K562 (cell line): ENCODE data around the gene RABGAP1L. TPM values are rescaled to one million over a fixed set of nuclear protein-coding genes. Genes with fewer than 3 reads are reported as not detected.

Experiments used
- ATAC-seq: fragments of 200-7000 bp; cut with Tn5 transposase; 3 replicates; pipeline ENCODE4 v1.9.1; 2020; ENCODE audit warnings: moderate library complexity
- BruUV-seq: library from RNA; stranded (reverse); fragments of 400-500 nt; replicated peaks from 2 replicates; lab custom pipeline; 2021; lab: Mats Ljungman, UMichigan
- CTCF ChIA-PET: fragments of 300-600 bp; formaldehyde crosslinking; extraction: SDS; loops from one replicate; lab custom pipeline; 2021; ENCODE audit warnings: low intra/inter-chr PET ratio; lab: Yijun Ruan, JAX
- POLR2A ChIA-PET: fragments of 300-600, 350-650 bp; sonication (Branson Sonifier 250); formaldehyde crosslinking; extraction: SDS; loops from one replicate; lab custom pipeline; 2021; ENCODE audit warnings: antibody characterized with exemption, inconsistent platforms; lab: Yijun Ruan, JAX
- DNase-seq, 4 experiments: peaks; one replicate each; pipeline versions ENCODE4 v3.0.0 to v3.0.0-alpha.2; 2011 to 2018; ENCODE audit warnings: low spot score in 3 of 4, mixed read lengths in 3 of 4; ENCODE audit errors: extremely low read depth in 1 of 4
- FAIRE-seq: peaks from 2 replicates; lab custom pipeline; 2011; peaks lifted over from hg19 to GRCh38; lab: Jason Lieb, UNC
- H2AFZ ChIP-seq: 2 replicates; pipeline ENCODE4 v1.6.0; 2011; ENCODE audit warnings: low read depth, low read length, control low read depth, inconsistent platforms
- H3K27ac ChIP-seq: fragments of 200-600 bp; 3 replicates; pipeline ENCODE4 v1.8.0; 2011; ENCODE audit warnings: low read depth, mild to moderate bottlenecking, control low read depth, inconsistent platforms, low read length, moderate library complexity, mixed read lengths; ENCODE audit errors: extremely low read depth
- H3K27me3 ChIP-seq, 2 experiments: fragments of 300-600 bp in 1 of 2; 2 replicates in 1 of 2; 3 replicates in 1 of 2; pipeline versions ENCODE4 v1.6.0 to v1.8.0; 2011; ENCODE audit warnings: inconsistent platforms in 2 of 2, low read length in 2 of 2, mild to moderate bottlenecking in 1 of 2, mixed read lengths in 1 of 2, moderate library complexity in 1 of 2; ENCODE audit not compliant: control insufficient read depth in 2 of 2, insufficient read depth in 2 of 2
- H3K36me3 ChIP-seq: fragments of 300-600 bp; 3 replicates; pipeline ENCODE4 v1.8.0; 2011; ENCODE audit warnings: mild to moderate bottlenecking, low read length, inconsistent platforms; ENCODE audit not compliant: control insufficient read depth, insufficient read depth
- H3K4me1 ChIP-seq, 2 experiments: fragments of 200-600 bp in 1 of 2; replicated peaks in 1 of 2; 2 replicates in 1 of 2; 3 replicates in 1 of 2; pipeline versions ENCODE4 v1.5.1 to v1.8.0; 2011; ENCODE audit warnings: inconsistent platforms in 2 of 2, low read length in 2 of 2, mild to moderate bottlenecking in 1 of 2, mixed read lengths in 1 of 2, moderate library complexity in 1 of 2; ENCODE audit not compliant: control insufficient read depth in 2 of 2, insufficient read depth in 2 of 2
- H3K4me2 ChIP-seq: 2 replicates; pipeline ENCODE4 v1.6.1; 2011; ENCODE audit warnings: low read length, control low read depth, inconsistent platforms, mixed read lengths; ENCODE audit not compliant: insufficient read depth
- H3K4me3 ChIP-seq: fragments of 200-600 bp; sonication (generic), shearing (Covaris generic); 2 replicates; pipeline ENCODE4 v1.5.1; 2016; ENCODE audit warnings: control low read depth, inconsistent platforms
- H3K79me2 ChIP-seq: fragments of 200-600 bp; 3 replicates; pipeline ENCODE4 v1.8.0; 2011; ENCODE audit warnings: low read length, inconsistent platforms; ENCODE audit not compliant: control insufficient read depth, insufficient read depth
- H3K9ac ChIP-seq, 2 experiments: 2 replicates each; pipeline versions ENCODE4 v1.6.0 to v1.6.1; 2011; ENCODE audit warnings: low read depth in 2 of 2, low read length in 2 of 2, control low read depth in 1 of 2, inconsistent platforms in 1 of 2, mild to moderate bottlenecking in 1 of 2, mixed read lengths in 1 of 2; ENCODE audit not compliant: insufficient read depth in 1 of 2
- H3K9me1 ChIP-seq: one replicate; pipeline ENCODE4 v1.6.0; 2011; ENCODE audit warnings: inconsistent platforms, mild to moderate bottlenecking, low read length, moderate library complexity; ENCODE audit not compliant: control insufficient read depth, insufficient read depth
- H3K9me3 ChIP-seq: replicated peaks from 2 replicates; pipeline ENCODE4 v1.5.1; 2011; ENCODE audit warnings: low read depth, low read length, inconsistent platforms; ENCODE audit not compliant: control insufficient read depth, insufficient read depth
- H4K20me1 ChIP-seq: replicated peaks from 2 replicates; pipeline ENCODE4 v1.6.1; 2011; ENCODE audit warnings: low read length, inconsistent platforms, mixed read lengths; ENCODE audit not compliant: control insufficient read depth, insufficient read depth
- DPF2 ChIP-seq: fragments of 450-650 bp; IDR thresholded peaks from 2 replicates; pipeline ENCODE4 v1.6.1; 2016
- GTF2A2 ChIP-seq: IDR thresholded peaks from 2 replicates; pipeline ENCODE4 v1.6.1; 2016; ENCODE audit warnings: mild to moderate bottlenecking, missing genetic modification characterization, missing compliant biosample characterization
- LARP7 ChIP-seq: fragments of 450-650 bp; IDR thresholded peaks from 2 replicates; pipeline ENCODE4 v1.6.1; 2016
- TSC22D4 ChIP-seq: fragments of 450-650 bp; IDR thresholded peaks from 2 replicates; pipeline ENCODE4 v1.6.1; 2016; ENCODE audit warnings: missing genetic modification characterization, missing biosample characterization, control low read depth
- WHSC1 ChIP-seq: IDR thresholded peaks from one replicate; pipeline ENCODE4 v1.6.1; 2012; ENCODE audit warnings: low read length, control low read depth, inconsistent platforms
- ZC3H8 ChIP-seq: fragments of 450-650 bp; IDR thresholded peaks from 2 replicates; pipeline ENCODE4 v1.6.1; 2017
- ZNF644 ChIP-seq: fragments of 200-800 bp; sonication (Bioruptor generic); IDR thresholded peaks from 2 replicates; pipeline ENCODE4 v1.6.1; 2016; ENCODE audit warnings: low read depth, missing genetic modification characterization, missing compliant biosample characterization
- ZNF79 ChIP-seq: fragments of 250-450 bp; sonication (Bioruptor Pico); IDR thresholded peaks from 2 replicates; pipeline ENCODE4 v1.4.0; 2020; ENCODE audit warnings: low read depth, mild to moderate bottlenecking, moderate library complexity
- WGBS: fragments of 100-300 bp; shearing (Covaris generic); methylation state at CpG from one replicate; pipeline ENCODE4 v1.1.6; 2016; ENCODE audit warnings: low coverage, mixed read lengths; ENCODE audit not compliant: insufficient coverage; ENCODE audit errors: missing lambda C conversion rate; 5-methylcytosine and 5-hydroxymethylcytosine counted together
- in situ Hi-C: fragments of 300-500 bp; cut with MboI; formaldehyde crosslinking; loops from 4 replicates; pipeline ENCODE4 v1.15.0; 2018; ENCODE audit warnings: inconsistent platforms, mixed read lengths
- intact Hi-C: fragments of 100-400 bp; cut with micrococcal nuclease; formaldehyde crosslinking; loops from 2 replicates; pipeline ENCODE4 v1.14.2; 2022
- polyA plus RNA-seq, 8 experiments: library from polyadenylated mRNA; depleted of rRNA in 4 of 8; stranded (reverse) in 5 of 8; unstranded in 3 of 8; fragments of >200 nt; fragmentation: Nextera tagmentation in 2 of 8; fragmentation: Illumina TruSeq in 1 of 8; extraction: Ambion mirVana in 2 of 8; extraction: Trizol in 1 of 8; gene quantifications; 2 replicates each; pipeline versions ENCODE4 v1.2.1 to v1.2.3, GENCODE V29; 2011 to 2014; ENCODE audit warnings: inconsistent platforms in 1 of 8, missing spikeins in 1 of 8
- total RNA-seq, 7 experiments: library from RNA; depleted of rRNA in 6 of 7; stranded (reverse); fragments of >200 nt in 6 of 7; fragmentation: Illumina TruSeq in 2 of 7; extraction: Trizol in 2 of 7; gene quantifications; 2 replicates each; pipeline versions ENCODE4 v1.2.1 to v1.2.3, GENCODE V29; 2011 to 2021; ENCODE audit warnings: low replicate concordance in 1 of 7
- TF ChIP-seq, protein P1 (sequence below): fragments of 250-450 bp; sonication (Bioruptor Pico); IDR thresholded peaks from 2 replicates; pipeline ENCODE4 v1.8.0; 2022; ENCODE audit warnings: inconsistent platforms

Gene RABGAP1L
- total and polyA plus RNA-seq, 9 of the 15 experiments (the other 6 are each of a cell fraction or from before 2014, with no cell fraction given), result 16.5 to 44.9 (median 26.7) TPM

DNA sequence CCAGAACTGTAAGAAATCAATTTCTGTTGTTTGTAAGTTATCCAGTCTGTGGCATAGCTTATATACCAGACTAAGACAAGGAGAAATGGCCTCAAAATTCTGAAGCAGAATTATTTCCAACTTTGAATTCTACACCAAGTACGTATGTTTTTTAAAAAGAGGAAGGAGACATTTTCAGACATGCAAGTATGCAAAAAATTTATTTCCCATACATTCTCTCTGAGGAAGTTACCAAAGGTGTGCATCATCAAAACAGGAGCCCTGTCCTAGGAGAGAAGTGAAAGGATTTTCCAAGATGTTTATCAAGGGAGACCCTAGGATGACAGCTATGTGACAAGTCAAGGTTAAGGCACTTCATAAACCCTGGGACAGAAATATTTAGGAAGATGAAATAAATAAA lies 49.3 kb upstream of the RABGAP1L start:
- BruUV-seq, result no TSS peak
- Histone ChIP-seq H3K36me3 (no peaks in the 10 kb centered on the region), H3K27me3 (peaks cover 0 to 6% of the 10 kb centered on the region in 2 experiments; a peak in 2 of 5 replicates), H3K4me2 (no peak overlapping the region), H3K4me1 (no peaks in the 10 kb centered on the region; a peak in 1 of 5 replicates), H3K9ac (no peak overlapping the region), H3K9me1 (no peaks in the 10 kb centered on the region), H3K27ac (no peak overlapping the region), H3K9me3 (no peaks in the 10 kb centered on the region), H3K79me2 (no peaks in the 10 kb centered on the region), H4K20me1 (no peaks in the 10 kb centered on the region), H2AFZ (no peak overlapping the region), H3K4me3 (no peak overlapping the region)
- WGBS, result 5% methylated on average over 1 of the region's 1 CpG
- FAIRE-seq, result no peak
- intact Hi-C loops (no loop called here), in situ Hi-C loops (no loop called here)
- TF ChIP-seq, protein P1, sequence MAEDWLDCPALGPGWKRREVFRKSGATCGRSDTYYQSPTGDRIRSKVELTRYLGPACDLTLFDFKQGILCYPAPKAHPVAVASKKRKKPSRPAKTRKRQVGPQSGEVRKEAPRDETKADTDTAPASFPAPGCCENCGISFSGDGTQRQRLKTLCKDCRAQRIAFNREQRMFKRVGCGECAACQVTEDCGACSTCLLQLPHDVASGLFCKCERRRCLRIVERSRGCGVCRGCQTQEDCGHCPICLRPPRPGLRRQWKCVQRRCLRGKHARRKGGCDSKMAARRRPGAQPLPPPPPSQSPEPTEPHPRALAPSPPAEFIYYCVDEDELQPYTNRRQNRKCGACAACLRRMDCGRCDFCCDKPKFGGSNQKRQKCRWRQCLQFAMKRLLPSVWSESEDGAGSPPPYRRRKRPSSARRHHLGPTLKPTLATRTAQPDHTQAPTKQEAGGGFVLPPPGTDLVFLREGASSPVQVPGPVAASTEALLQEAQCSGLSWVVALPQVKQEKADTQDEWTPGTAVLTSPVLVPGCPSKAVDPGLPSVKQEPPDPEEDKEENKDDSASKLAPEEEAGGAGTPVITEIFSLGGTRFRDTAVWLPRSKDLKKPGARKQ (CRISPR knock-in tag), result no peak
- TF ChIP-seq TSC22D4 (tag) (no peak), ZNF644 (no peak), GTF2A2 (tag) (no peak), DPF2 (no peak), ZC3H8 (no peak), WHSC1 (no peak), ZNF79 (CRISPR knock-in tag) (no peak), LARP7 (no peak)
- DNase-seq, result no peak
- POLR2A ChIA-PET, result interaction anchor here (0.6 kb wide), 1 partner anchor 114 kb away, joined by 3 read pairs; no protein-coding TSS in a partner anchor
- CTCF ChIA-PET, result no interaction called here
- no peak for ATAC-seq
